GM23338 (cell line): ENCODE results near the gene ZCCHC2. TPM values are rescaled to one million over a fixed set of nuclear protein-coding genes. Genes with fewer than 3 reads are reported as not detected.
A peak's percentile ranks its signal among the peaks of the same experiment; 100 is the strongest.

Experiments
- ATAC-seq: fragments of 200-7000 bp; cut with Tn5 transposase; 3 replicates; pipeline ENCODE4 v1.9.1; 2020
- DNase-seq: peaks from one replicate; pipeline ENCODE4 v3.0.0-alpha.2; 2015; ENCODE audit warnings: low spot score
- H2AFZ ChIP-seq: fragments of 200-600 bp; sonication (generic); 2 replicates; pipeline ENCODE4 v1.8.0; 2016; ENCODE audit warnings: antibody characterized with exemption, mild to moderate bottlenecking, moderate library complexity
- H3F3A ChIP-seq: fragments of 200-600 bp; sonication (generic); replicated peaks from 2 replicates; pipeline ENCODE4 v1.8.0; 2017; ENCODE audit warnings: antibody characterized with exemption, mixed run types, low read depth
- H3K27ac ChIP-seq: fragments of 200-600 bp; sonication (generic); 2 replicates; pipeline ENCODE4 v1.6.1; 2016; ENCODE audit warnings: low read depth
- H3K27me3 ChIP-seq: fragments of 200-600 bp; sonication (generic); 2 replicates; pipeline ENCODE4 v1.8.0; 2016; ENCODE audit warnings: mild to moderate bottlenecking, mixed run types, moderate library complexity; ENCODE audit not compliant: insufficient read depth
- H3K36me3 ChIP-seq: fragments of 200-600 bp; sonication (generic); 2 replicates; pipeline ENCODE4 v1.8.0; 2016; ENCODE audit warnings: mild to moderate bottlenecking; ENCODE audit not compliant: insufficient read depth
- H3K4me1 ChIP-seq: fragments of 200-600 bp; sonication (generic); 2 replicates; pipeline ENCODE4 v1.8.0; 2016; ENCODE audit warnings: mild to moderate bottlenecking, moderate library complexity; ENCODE audit not compliant: insufficient read depth
- H3K4me2 ChIP-seq: fragments of 200-600 bp; sonication (generic); 2 replicates; pipeline ENCODE4 v1.7.1; 2017; ENCODE audit warnings: mixed run types
- H3K4me3 ChIP-seq: fragments of 200-600 bp; sonication (generic); 2 replicates; pipeline ENCODE4 v1.6.1; 2016; ENCODE audit warnings: mixed run types
- H3K79me2 ChIP-seq: fragments of 200-600 bp; sonication (generic); replicated peaks from 2 replicates; pipeline ENCODE4 v1.8.0; 2017; ENCODE audit warnings: mild to moderate bottlenecking; ENCODE audit not compliant: insufficient read depth
- H3K9me2 ChIP-seq: fragments of 200-600 bp; sonication (generic); 2 replicates; pipeline ENCODE4 v1.8.0; 2017; ENCODE audit not compliant: insufficient read depth
- H4K20me1 ChIP-seq: fragments of 200-600 bp; sonication (generic); replicated peaks from 2 replicates; pipeline ENCODE4 v1.8.0; 2017; ENCODE audit warnings: mild to moderate bottlenecking; ENCODE audit not compliant: insufficient read depth
- H3K27ac Mint-ChIP-seq: 2 replicates; pipeline ENCODE4 v1.8.0; 2020; ENCODE audit warnings: inconsistent platforms, mild to moderate bottlenecking, moderate library complexity, mixed read lengths
- H3K27me3 Mint-ChIP-seq: 3 replicates; pipeline ENCODE4 v1.8.0; 2022; ENCODE audit warnings: low read depth, mild to moderate bottlenecking, moderate library complexity, mixed read lengths, inconsistent platforms; ENCODE audit not compliant: insufficient read depth, poor library complexity
- H3K36me3 Mint-ChIP-seq: 3 replicates; pipeline ENCODE4 v1.8.0; 2021; ENCODE audit warnings: low read depth, mild to moderate bottlenecking, inconsistent platforms, moderate library complexity, mixed read lengths
- H3K4me1 Mint-ChIP-seq: 3 replicates; pipeline ENCODE4 v1.8.0; 2020; ENCODE audit warnings: mild to moderate bottlenecking, inconsistent platforms, mixed read lengths
- H3K4me3 Mint-ChIP-seq: 3 replicates; pipeline ENCODE4 v1.8.0; 2021; ENCODE audit warnings: moderate library complexity, mild to moderate bottlenecking, inconsistent platforms, mixed read lengths
- H3K9me3 Mint-ChIP-seq: 3 replicates; pipeline ENCODE4 v1.8.0; 2020; ENCODE audit warnings: moderate library complexity, mild to moderate bottlenecking, inconsistent platforms, mixed read lengths
- CREB1 ChIP-seq: fragments of 250-450 bp; sonication (Bioruptor Pico); IDR thresholded peaks from 2 replicates; pipeline ENCODE4 v1.5.0; 2020; ENCODE audit warnings: low read depth, mild to moderate bottlenecking, moderate library complexity
- EZH2 ChIP-seq: fragments of 200-600 bp; sonication (generic); IDR thresholded peaks from one replicate; pipeline ENCODE4 v1.8.0; 2017; ENCODE audit warnings: antibody characterized with exemption, mild to moderate bottlenecking, low read depth; ENCODE audit not compliant: unreplicated experiment
- EZH2phosphoT487 ChIP-seq: fragments of 200-600 bp; sonication (generic); IDR thresholded peaks from one replicate; pipeline ENCODE4 v1.8.1; 2018; ENCODE audit warnings: antibody characterized with exemption; ENCODE audit not compliant: unreplicated experiment
- JUNB ChIP-seq: IDR thresholded peaks from one replicate; pipeline ENCODE4 v1.6.1; 2016; ENCODE audit warnings: antibody characterized with exemption; ENCODE audit not compliant: unreplicated experiment
- NANOG ChIP-seq: IDR thresholded peaks from 2 replicates; pipeline ENCODE4 v1.6.1; 2016; ENCODE audit warnings: antibody characterized with exemption, borderline replicate concordance
- POLR2AphosphoS5 ChIP-seq: IDR thresholded peaks from 2 replicates; pipeline ENCODE4 v1.6.1; 2016; ENCODE audit warnings: antibody characterized with exemption, low read depth
- STAT1 ChIP-seq: IDR thresholded peaks from one replicate; pipeline ENCODE4 v1.6.1; 2016; ENCODE audit warnings: antibody characterized with exemption; ENCODE audit not compliant: unreplicated experiment
- ZNF114 ChIP-seq: fragments of 250-450 bp; sonication (Bioruptor Pico); IDR thresholded peaks from 2 replicates; pipeline ENCODE4 v1.5.0; 2020; ENCODE audit warnings: mild to moderate bottlenecking, moderate library complexity
- ZNF331 ChIP-seq: fragments of 250-450 bp; sonication (Bioruptor Pico); IDR thresholded peaks from 2 replicates; pipeline ENCODE4 v1.5.0; 2020; ENCODE audit warnings: low read depth, mild to moderate bottlenecking, moderate library complexity
- polyA plus RNA-seq: library from polyadenylated mRNA; unstranded; fragments of >200 nt; fragmentation: Nextera tagmentation; extraction: Ambion mirVana; gene quantifications from 2 replicates; pipeline ENCODE4 v1.2.1, GENCODE V29; 2016
- total RNA-seq: library from RNA; depleted of rRNA; stranded (reverse); fragments of >200 nt; shearing (Covaris generic); gene quantifications from 2 replicates; pipeline ENCODE4 v1.2.3, GENCODE V29; 2014
- TF ChIP-seq, protein P1 (sequence below), 2 experiments: fragments of 200-600 bp in 1 of 2; sonication (generic) in 1 of 2; conservative IDR thresholded peaks; 2 replicates each; pipeline versions ENCODE4 v1.5.1 to v1.6.1; 2016 to 2017; ENCODE audit warnings: antibody characterized with exemption in 2 of 2, low read depth in 2 of 2, mild to moderate bottlenecking in 2 of 2, moderate library complexity in 1 of 2
- TF ChIP-seq, protein P2 (sequence below): IDR thresholded peaks from 2 replicates; pipeline ENCODE4 v1.6.1; 2016; ENCODE audit warnings: antibody characterized with exemption
- TF ChIP-seq, protein P3 (sequence below): fragments of 250-450 bp; sonication (Bioruptor Pico); IDR thresholded peaks from 2 replicates; pipeline ENCODE4 v1.5.0; 2020; ENCODE audit warnings: mild to moderate bottlenecking, moderate library complexity
- TF ChIP-seq, protein P4 (sequence below): IDR thresholded peaks from one replicate; pipeline ENCODE4 v1.6.1; 2018; ENCODE audit warnings: antibody characterized with exemption; ENCODE audit not compliant: unreplicated experiment

Gene ZCCHC2
- total and polyA plus RNA-seq, 2 experiments from 2014 or later: 5.4 to 15.4 TPM

DNA sequence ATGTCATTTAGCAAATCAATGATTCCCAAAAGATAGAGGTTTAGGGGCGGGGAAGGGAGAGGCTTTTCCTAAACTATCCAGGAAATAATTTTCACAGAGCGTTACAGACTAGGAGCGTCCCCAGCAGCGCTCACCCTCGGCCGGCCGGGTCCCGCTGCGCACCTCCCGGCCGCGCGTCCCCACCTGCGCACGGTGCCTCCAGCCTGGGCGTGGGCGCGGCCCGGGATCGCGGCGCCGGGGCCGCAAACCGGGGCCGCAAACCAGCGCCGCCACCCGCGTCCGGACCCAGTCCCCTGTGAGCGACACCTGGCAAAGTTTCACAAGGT lies 684 bp upstream of the ZCCHC2 start:
- peak overlapping the region; percentile 75 for H3K4me2 ChIP-seq
- no peak overlapping the region for H3K27ac ChIP-seq
- TF ChIP-seq, protein P1, sequence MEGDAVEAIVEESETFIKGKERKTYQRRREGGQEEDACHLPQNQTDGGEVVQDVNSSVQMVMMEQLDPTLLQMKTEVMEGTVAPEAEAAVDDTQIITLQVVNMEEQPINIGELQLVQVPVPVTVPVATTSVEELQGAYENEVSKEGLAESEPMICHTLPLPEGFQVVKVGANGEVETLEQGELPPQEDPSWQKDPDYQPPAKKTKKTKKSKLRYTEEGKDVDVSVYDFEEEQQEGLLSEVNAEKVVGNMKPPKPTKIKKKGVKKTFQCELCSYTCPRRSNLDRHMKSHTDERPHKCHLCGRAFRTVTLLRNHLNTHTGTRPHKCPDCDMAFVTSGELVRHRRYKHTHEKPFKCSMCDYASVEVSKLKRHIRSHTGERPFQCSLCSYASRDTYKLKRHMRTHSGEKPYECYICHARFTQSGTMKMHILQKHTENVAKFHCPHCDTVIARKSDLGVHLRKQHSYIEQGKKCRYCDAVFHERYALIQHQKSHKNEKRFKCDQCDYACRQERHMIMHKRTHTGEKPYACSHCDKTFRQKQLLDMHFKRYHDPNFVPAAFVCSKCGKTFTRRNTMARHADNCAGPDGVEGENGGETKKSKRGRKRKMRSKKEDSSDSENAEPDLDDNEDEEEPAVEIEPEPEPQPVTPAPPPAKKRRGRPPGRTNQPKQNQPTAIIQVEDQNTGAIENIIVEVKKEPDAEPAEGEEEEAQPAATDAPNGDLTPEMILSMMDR (conservative IDR thresholded peaks at IDR 0.05; ENCODE audit: low read depth in 2 of 2): no peak
- TF ChIP-seq EZH2phosphoT487 (no peak), CREB1 (CRISPR knock-in tag) (no peak), NANOG (no peak), JUNB (no peak), ZNF331 (CRISPR knock-in tag) (no peak), POLR2AphosphoS5 (no peak), STAT1 (no peak), ZNF114 (no peak), EZH2 (no peak)
- TF ChIP-seq, protein P2, sequence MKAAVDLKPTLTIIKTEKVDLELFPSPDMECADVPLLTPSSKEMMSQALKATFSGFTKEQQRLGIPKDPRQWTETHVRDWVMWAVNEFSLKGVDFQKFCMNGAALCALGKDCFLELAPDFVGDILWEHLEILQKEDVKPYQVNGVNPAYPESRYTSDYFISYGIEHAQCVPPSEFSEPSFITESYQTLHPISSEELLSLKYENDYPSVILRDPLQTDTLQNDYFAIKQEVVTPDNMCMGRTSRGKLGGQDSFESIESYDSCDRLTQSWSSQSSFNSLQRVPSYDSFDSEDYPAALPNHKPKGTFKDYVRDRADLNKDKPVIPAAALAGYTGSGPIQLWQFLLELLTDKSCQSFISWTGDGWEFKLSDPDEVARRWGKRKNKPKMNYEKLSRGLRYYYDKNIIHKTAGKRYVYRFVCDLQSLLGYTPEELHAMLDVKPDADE: no peak
- TF ChIP-seq, protein P3, sequence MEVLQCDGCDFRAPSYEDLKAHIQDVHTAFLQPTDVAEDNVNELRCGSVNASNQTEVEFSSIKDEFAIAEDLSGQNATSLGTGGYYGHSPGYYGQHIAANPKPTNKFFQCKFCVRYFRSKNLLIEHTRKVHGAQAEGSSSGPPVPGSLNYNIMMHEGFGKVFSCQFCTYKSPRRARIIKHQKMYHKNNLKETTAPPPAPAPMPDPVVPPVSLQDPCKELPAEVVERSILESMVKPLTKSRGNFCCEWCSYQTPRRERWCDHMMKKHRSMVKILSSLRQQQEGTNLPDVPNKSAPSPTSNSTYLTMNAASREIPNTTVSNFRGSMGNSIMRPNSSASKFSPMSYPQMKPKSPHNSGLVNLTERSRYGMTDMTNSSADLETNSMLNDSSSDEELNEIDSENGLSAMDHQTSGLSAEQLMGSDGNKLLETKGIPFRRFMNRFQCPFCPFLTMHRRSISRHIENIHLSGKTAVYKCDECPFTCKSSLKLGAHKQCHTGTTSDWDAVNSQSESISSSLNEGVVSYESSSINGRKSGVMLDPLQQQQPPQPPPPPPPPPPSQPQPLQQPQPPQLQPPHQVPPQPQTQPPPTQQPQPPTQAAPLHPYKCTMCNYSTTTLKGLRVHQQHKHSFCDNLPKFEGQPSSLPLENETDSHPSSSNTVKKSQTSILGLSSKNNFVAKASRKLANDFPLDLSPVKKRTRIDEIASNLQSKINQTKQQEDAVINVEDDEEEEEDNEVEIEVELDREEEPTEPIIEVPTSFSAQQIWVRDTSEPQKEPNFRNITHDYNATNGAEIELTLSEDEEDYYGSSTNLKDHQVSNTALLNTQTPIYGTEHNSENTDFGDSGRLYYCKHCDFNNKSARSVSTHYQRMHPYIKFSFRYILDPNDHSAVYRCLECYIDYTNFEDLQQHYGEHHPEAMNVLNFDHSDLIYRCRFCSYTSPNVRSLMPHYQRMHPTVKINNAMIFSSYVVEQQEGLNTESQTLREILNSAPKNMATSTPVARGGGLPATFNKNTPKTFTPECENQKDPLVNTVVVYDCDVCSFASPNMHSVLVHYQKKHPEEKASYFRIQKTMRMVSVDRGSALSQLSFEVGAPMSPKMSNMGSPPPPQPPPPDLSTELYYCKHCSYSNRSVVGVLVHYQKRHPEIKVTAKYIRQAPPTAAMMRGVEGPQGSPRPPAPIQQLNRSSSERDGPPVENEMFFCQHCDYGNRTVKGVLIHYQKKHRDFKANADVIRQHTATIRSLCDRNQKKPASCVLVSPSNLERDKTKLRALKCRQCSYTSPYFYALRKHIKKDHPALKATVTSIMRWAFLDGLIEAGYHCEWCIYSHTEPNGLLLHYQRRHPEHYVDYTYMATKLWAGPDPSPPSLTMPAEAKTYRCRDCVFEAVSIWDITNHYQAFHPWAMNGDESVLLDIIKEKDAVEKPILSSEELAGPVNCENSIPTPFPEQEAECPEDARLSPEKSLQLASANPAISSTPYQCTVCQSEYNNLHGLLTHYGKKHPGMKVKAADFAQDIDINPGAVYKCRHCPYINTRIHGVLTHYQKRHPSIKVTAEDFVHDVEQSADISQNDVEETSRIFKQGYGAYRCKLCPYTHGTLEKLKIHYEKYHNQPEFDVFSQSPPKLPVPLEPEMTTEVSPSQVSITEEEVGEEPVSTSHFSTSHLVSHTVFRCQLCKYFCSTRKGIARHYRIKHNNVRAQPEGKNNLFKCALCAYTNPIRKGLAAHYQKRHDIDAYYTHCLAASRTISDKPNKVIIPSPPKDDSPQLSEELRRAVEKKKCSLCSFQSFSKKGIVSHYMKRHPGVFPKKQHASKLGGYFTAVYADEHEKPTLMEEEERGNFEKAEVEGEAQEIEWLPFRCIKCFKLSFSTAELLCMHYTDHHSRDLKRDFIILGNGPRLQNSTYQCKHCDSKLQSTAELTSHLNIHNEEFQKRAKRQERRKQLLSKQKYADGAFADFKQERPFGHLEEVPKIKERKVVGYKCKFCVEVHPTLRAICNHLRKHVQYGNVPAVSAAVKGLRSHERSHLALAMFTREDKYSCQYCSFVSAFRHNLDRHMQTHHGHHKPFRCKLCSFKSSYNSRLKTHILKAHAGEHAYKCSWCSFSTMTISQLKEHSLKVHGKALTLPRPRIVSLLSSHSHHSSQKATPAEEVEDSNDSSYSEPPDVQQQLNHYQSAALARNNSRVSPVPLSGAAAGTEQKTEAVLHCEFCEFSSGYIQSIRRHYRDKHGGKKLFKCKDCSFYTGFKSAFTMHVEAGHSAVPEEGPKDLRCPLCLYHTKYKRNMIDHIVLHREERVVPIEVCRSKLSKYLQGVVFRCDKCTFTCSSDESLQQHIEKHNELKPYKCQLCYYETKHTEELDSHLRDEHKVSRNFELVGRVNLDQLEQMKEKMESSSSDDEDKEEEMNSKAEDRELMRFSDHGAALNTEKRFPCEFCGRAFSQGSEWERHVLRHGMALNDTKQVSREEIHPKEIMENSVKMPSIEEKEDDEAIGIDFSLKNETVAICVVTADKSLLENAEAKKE (CRISPR knock-in tag): no peak
- TF ChIP-seq, protein P4, sequence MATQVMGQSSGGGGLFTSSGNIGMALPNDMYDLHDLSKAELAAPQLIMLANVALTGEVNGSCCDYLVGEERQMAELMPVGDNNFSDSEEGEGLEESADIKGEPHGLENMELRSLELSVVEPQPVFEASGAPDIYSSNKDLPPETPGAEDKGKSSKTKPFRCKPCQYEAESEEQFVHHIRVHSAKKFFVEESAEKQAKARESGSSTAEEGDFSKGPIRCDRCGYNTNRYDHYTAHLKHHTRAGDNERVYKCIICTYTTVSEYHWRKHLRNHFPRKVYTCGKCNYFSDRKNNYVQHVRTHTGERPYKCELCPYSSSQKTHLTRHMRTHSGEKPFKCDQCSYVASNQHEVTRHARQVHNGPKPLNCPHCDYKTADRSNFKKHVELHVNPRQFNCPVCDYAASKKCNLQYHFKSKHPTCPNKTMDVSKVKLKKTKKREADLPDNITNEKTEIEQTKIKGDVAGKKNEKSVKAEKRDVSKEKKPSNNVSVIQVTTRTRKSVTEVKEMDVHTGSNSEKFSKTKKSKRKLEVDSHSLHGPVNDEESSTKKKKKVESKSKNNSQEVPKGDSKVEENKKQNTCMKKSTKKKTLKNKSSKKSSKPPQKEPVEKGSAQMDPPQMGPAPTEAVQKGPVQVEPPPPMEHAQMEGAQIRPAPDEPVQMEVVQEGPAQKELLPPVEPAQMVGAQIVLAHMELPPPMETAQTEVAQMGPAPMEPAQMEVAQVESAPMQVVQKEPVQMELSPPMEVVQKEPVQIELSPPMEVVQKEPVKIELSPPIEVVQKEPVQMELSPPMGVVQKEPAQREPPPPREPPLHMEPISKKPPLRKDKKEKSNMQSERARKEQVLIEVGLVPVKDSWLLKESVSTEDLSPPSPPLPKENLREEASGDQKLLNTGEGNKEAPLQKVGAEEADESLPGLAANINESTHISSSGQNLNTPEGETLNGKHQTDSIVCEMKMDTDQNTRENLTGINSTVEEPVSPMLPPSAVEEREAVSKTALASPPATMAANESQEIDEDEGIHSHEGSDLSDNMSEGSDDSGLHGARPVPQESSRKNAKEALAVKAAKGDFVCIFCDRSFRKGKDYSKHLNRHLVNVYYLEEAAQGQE: no peak
- peak overlapping the region; percentile 77 for H2AFZ ChIP-seq
- peaks cover 14% of the 10 kb centered on the region for H4K20me1 ChIP-seq
- no peaks in the 10 kb centered on the region for H3F3A ChIP-seq
- peaks cover 13% of the 10 kb centered on the region for H3K79me2 ChIP-seq
- Mint-ChIP-seq H3K27ac (no peak overlapping the region), H3K9me3 (peaks cover 3% of the 10 kb centered on the region; the same call in 2 of the 3 replicates), H3K27me3 (peaks cover 31% of the 10 kb centered on the region), H3K4me3 (peak overlapping the region; percentile 89), H3K36me3 (peaks cover 3% of the 10 kb centered on the region; the same call in 1 of the 3 replicates), H3K4me1 (peaks cover 22% of the 10 kb centered on the region)
- DNase-seq (no peak), ATAC-seq (peak; percentile 20)
- H3K4me3 ChIP-seq: peak overlapping the region; percentile 76
- H3K4me1 ChIP-seq: peaks cover 17% of the 10 kb centered on the region
- H3K36me3 ChIP-seq: no peaks in the 10 kb centered on the region
- peaks cover 41% of the 10 kb centered on the region for H3K27me3 ChIP-seq
- no peaks in the 10 kb centered on the region for H3K9me2 ChIP-seq
